Measurements from ENCODE around the gene NSMCE1. TPM values are rescaled to one million over a fixed set of nuclear protein-coding genes. Genes with fewer than 3 reads are reported as not detected.

Gene NSMCE1
- total RNA-seq, 1 experiment from 2014 or later, result 19.3 TPM

- no peak overlapping the region for H2BK120ac ChIP-seq (ENCODE audit: low read depth, low read length, poor library complexity, severe bottlenecking)
- Mint-ChIP-seq H3K4me3 (no peak overlapping the region), H3K9me3 (no peaks in the 10 kb centered on the region), H3K27me3 (ENCODE audit: low read depth) (no peaks in the 10 kb centered on the region), H3K4me1 (peaks cover 4 to 7% of the 10 kb centered on the region in 2 experiments; a peak in 2 of 4 replicates), H3K27ac (no peak overlapping the region), H3K36me3 (ENCODE audit: insufficient read depth in 1 of 3, low read depth in 3 of 3) (peaks cover 0 to 5% (median 0%) of the 10 kb centered on the region in 3 experiments; a peak in 2 of 7 replicates)
- H3K23ac ChIP-seq (ENCODE audit: insufficient read length, low read depth, low read length), result no peak overlapping the region
- H2BK5ac ChIP-seq (ENCODE audit: insufficient read length, low read length), result no peak overlapping the region
- H3K79me1 ChIP-seq (ENCODE audit: insufficient read depth, low read depth, low read length, poor library complexity, severe bottlenecking), result no peaks in the 10 kb centered on the region
- H3K27ac ChIP-seq (ENCODE audit: insufficient read length, low read depth, low read length), result no peak overlapping the region
- no peak overlapping the region for H4K91ac ChIP-seq (ENCODE audit: insufficient read length, low read depth, low read length)
- H3K4ac ChIP-seq (ENCODE audit: low read depth, low read length), result no peak overlapping the region
- H3K9me3 ChIP-seq (ENCODE audit: control insufficient read depth, low read depth, low read length), result no peaks in the 10 kb centered on the region
- WGBS (ENCODE audit: extremely low coverage, insufficient read length, low lambda C conversion rate), result no CpG with 5 or more reads among the region's 8 CpGs
- no peaks in the 10 kb centered on the region for H3K79me2 ChIP-seq (ENCODE audit: insufficient read depth, low read length)
- no peak for DNase-seq
- no peaks in the 10 kb centered on the region for H3K4me1 ChIP-seq (ENCODE audit: insufficient read depth, low read length)
- no peak overlapping the region for H2BK20ac ChIP-seq (ENCODE audit: low read depth, low read length, poor library complexity, severe bottlenecking)
- no peak overlapping the region for H2AFZ ChIP-seq (ENCODE audit: low read length)
- no peak overlapping the region for H3K18ac ChIP-seq (ENCODE audit: insufficient read length, low read depth, low read length)
- H3T11ph ChIP-seq (ENCODE audit: low read length), result no peak overlapping the region
- no peak overlapping the region for H2BK15ac ChIP-seq (ENCODE audit: low read depth, low read length)
- TF ChIP-seq CTCF (conservative IDR thresholded peaks at IDR 0.05), result no peak
- H4K5ac ChIP-seq (ENCODE audit: insufficient read length, low read depth, low read length), result no peak overlapping the region
- no peak overlapping the region for H3K14ac ChIP-seq (ENCODE audit: insufficient read depth, low read length)
- no peak overlapping the region for H3K9ac ChIP-seq (ENCODE audit: extremely low read depth, insufficient read length, low read length)
- no peaks in the 10 kb centered on the region for H3K23me2 ChIP-seq (ENCODE audit: insufficient read length, low read depth, low read length, poor library complexity, severe bottlenecking)
- H4K8ac ChIP-seq (replicated peaks; ENCODE audit: insufficient read length, low read depth, low read length), result no peak overlapping the region
- no peak overlapping the region for H2AK5ac ChIP-seq (ENCODE audit: insufficient read length, low read length)
- H3K27me3 ChIP-seq (ENCODE audit: insufficient read depth, low read length), result no peaks in the 10 kb centered on the region
- H3K4me2 ChIP-seq (ENCODE audit: insufficient read depth, insufficient read length, low read length), result no peak overlapping the region
- H3K56ac ChIP-seq (ENCODE audit: insufficient read length, low read depth, low read length), result no peak overlapping the region
- H4K20me1 ChIP-seq (ENCODE audit: control insufficient read depth, insufficient read depth, insufficient read length), result no peaks in the 10 kb centered on the region
- no peak overlapping the region for H2BK12ac ChIP-seq (ENCODE audit: insufficient read length, low read depth, low read length)
Measured at GRCh38 chr16:27223226-27223610, 45.4 kb downstream of the NSMCE1 start.

Data from H9 (cell line).